Measurements from ENCODE around the gene TEF.

DNA sequence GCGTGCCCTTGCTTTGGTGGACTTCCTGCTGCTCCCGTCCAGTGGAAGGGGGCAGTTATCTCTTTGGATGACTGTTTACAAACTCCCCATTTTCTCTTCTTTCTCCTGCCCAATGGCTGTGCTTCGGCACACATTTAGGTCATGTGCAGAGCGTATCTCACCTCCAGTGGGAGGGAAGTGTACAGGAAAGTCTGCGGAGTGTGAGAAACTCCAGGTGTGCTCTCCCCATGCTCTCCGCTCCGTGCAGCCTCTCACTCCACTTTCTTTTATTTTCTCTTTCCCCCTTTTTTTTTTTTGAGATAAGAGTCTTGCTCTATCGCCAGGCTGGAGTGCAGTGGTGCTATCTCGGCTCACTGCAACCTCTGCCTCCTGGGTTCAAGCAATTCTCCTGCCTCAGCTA, 11.9 kb upstream of the TEF start:
- TF ChIP-seq, protein P1, sequence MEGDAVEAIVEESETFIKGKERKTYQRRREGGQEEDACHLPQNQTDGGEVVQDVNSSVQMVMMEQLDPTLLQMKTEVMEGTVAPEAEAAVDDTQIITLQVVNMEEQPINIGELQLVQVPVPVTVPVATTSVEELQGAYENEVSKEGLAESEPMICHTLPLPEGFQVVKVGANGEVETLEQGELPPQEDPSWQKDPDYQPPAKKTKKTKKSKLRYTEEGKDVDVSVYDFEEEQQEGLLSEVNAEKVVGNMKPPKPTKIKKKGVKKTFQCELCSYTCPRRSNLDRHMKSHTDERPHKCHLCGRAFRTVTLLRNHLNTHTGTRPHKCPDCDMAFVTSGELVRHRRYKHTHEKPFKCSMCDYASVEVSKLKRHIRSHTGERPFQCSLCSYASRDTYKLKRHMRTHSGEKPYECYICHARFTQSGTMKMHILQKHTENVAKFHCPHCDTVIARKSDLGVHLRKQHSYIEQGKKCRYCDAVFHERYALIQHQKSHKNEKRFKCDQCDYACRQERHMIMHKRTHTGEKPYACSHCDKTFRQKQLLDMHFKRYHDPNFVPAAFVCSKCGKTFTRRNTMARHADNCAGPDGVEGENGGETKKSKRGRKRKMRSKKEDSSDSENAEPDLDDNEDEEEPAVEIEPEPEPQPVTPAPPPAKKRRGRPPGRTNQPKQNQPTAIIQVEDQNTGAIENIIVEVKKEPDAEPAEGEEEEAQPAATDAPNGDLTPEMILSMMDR (IDR thresholded peaks at IDR 0.05), result no peak
- TF ChIP-seq EP300 (IDR thresholded peaks at IDR 0.05) (no peak), POLR2A (IDR thresholded peaks at IDR 0.05; ENCODE audit: low read depth) (no peak), POLR2AphosphoS5 (IDR thresholded peaks at IDR 0.05) (no peak)

Measured in esophagus muscularis mucosa (tissue), 4 donors.